ENCODE data around the gene OR5M10.

GRCh38 chr11:56625946-56626345, 48.4 kb upstream of the OR5M10 start:
- no peak for TF ChIP-seq RAD21 (IDR thresholded peaks at IDR 0.05)
- TF ChIP-seq CTCF (IDR thresholded peaks at IDR 0.05; ENCODE audit: low read depth, low read length, missing input control): no peak
- no peak for TF ChIP-seq REST (IDR thresholded peaks at IDR 0.05)

Data from liver (tissue), 3 donors.